Muscle layer of duodenum (tissue), 2 donors: ENCODE measurements around the gene TTLL6.
A peak's percentile ranks its signal among the peaks of the same experiment; 100 is the strongest.
"Not testable (repeated sequence)": the region's sequence is repeated elsewhere in the genome, so short reads cannot be mapped to it uniquely, and the experiment has no call there.

Source experiments
- H3K27ac ChIP-seq: one replicate; pipeline ENCODE4 v1.7.0; 2013; ENCODE audit warnings: mild to moderate bottlenecking, low read length
- H3K27me3 ChIP-seq: one replicate; pipeline ENCODE4 v1.7.0; 2013; ENCODE audit warnings: low read depth, mild to moderate bottlenecking, control low read depth, low read length
- H3K36me3 ChIP-seq, 2 donors: one replicate each; pipeline ENCODE4 v1.7.0; 2013; ENCODE audit warnings: low read length in 2 of 2, control low read depth in 1 of 2, mild to moderate bottlenecking in 1 of 2; ENCODE audit not compliant: insufficient read depth in 2 of 2, control insufficient read depth in 1 of 2
- H3K4me1 ChIP-seq, 2 donors: one replicate each; pipeline ENCODE4 v1.7.0; 2013; ENCODE audit warnings: low read length in 2 of 2, mild to moderate bottlenecking in 2 of 2, control low read depth in 1 of 2, moderate library complexity in 1 of 2; ENCODE audit not compliant: insufficient read depth in 2 of 2, control insufficient read depth in 1 of 2
- H3K4me3 ChIP-seq, 2 donors: one replicate each; pipeline ENCODE4 v1.7.0; 2013; ENCODE audit warnings: low read length in 2 of 2, low read depth in 1 of 2, mild to moderate bottlenecking in 1 of 2
- H3K9me3 ChIP-seq, 2 donors: one replicate each; pipeline ENCODE4 v1.7.0; 2013; ENCODE audit warnings: low read length in 2 of 2, control low read depth in 1 of 2, mild to moderate bottlenecking in 1 of 2; ENCODE audit not compliant: control insufficient read depth in 1 of 2
- donor health status: healthy.

TTLL6 gene

GRCh38 chr17:48814504-48814903 is 2.5 kb downstream of the TTLL6 start:
- Histone ChIP-seq H3K4me3 (no peak overlapping the region), H3K9me3 (no peaks in the 10 kb centered on the region), H3K36me3 (no peaks in the 10 kb centered on the region), H3K27me3 (peaks cover 7% of the 10 kb centered on the region), H3K4me1 (peaks cover 3 to 15% of the 10 kb centered on the region in 2 donors), H3K27ac (no peak overlapping the region)

GRCh38 chr17:48812001-48812400 is 5.0 kb downstream of the TTLL6 start:
- no peaks in the 10 kb centered on the region for H3K27me3 ChIP-seq
- H3K9me3 ChIP-seq: no peaks in the 10 kb centered on the region
- H3K36me3 ChIP-seq: no peaks in the 10 kb centered on the region
- H3K4me1 ChIP-seq: peaks cover 0 to 7% of the 10 kb centered on the region in 2 donors
- no peak overlapping the region for H3K4me3 ChIP-seq
- H3K27ac ChIP-seq: no peak overlapping the region

GRCh38 chr17:48809182-48809581 is 7.8 kb downstream of the TTLL6 start:
- Histone ChIP-seq H3K9me3 (no peaks in the 10 kb centered on the region), H3K27ac (peak overlapping the region; percentile 62), H3K4me1 (peaks cover 5% of the 10 kb centered on the region in 2 donors), H3K4me3 (no peak overlapping the region), H3K27me3 (no peaks in the 10 kb centered on the region), H3K36me3 (no peaks in the 10 kb centered on the region)

GRCh38 chr17:48804936-48805411 is 12.1 kb downstream of the TTLL6 start:
- Histone ChIP-seq H3K9me3 (no peaks in the 10 kb centered on the region), H3K4me1 (peaks cover 11 to 15% of the 10 kb centered on the region in 2 donors), H3K36me3 (no peaks in the 10 kb centered on the region), H3K27ac (no peak overlapping the region), H3K4me3 (peak overlapping the region in 1 of 2 donors; percentile 11), H3K27me3 (no peaks in the 10 kb centered on the region)

GRCh38 chr17:48800626-48801217 is 16.3 kb downstream of the TTLL6 start:
- no peaks in the 10 kb centered on the region for H3K27me3 ChIP-seq
- no peaks in the 10 kb centered on the region for H3K9me3 ChIP-seq
- H3K36me3 ChIP-seq: no peaks in the 10 kb centered on the region
- peak overlapping the region; percentile 33 for H3K27ac ChIP-seq
- no peak overlapping the region for H3K4me3 ChIP-seq
- peaks cover 16 to 20% of the 10 kb centered on the region in 2 donors for H3K4me1 ChIP-seq

GRCh38 chr17:48799069-48799723 is 17.8 kb downstream of the TTLL6 start:
- Histone ChIP-seq H3K4me3 (no peak overlapping the region), H3K36me3 (no peaks in the 10 kb centered on the region), H3K27me3 (no peaks in the 10 kb centered on the region), H3K9me3 (no peaks in the 10 kb centered on the region), H3K4me1 (peaks cover 11 to 14% of the 10 kb centered on the region in 2 donors), H3K27ac (peak overlapping the region; percentile 40)

- H3K27me3 ChIP-seq, H3K36me3 ChIP-seq: not testable (repeated sequence)
Measured at GRCh38 chr17:48796163-48796522, 20.9 kb downstream of the TTLL6 start.

GRCh38 chr17:48795444-48796162 is 21.4 kb downstream of the TTLL6 start:
- no peak overlapping the region for H3K4me3 ChIP-seq
- peaks cover 7 to 10% of the 10 kb centered on the region in 2 donors for H3K4me1 ChIP-seq
- H3K36me3 ChIP-seq: no peaks in the 10 kb centered on the region
- H3K27me3 ChIP-seq: no peaks in the 10 kb centered on the region
- peak overlapping the region; percentile 14 for H3K27ac ChIP-seq
- H3K9me3 ChIP-seq: no peaks in the 10 kb centered on the region

More at GRCh38 chr17:48796163-48796522, 20.9 kb downstream of the TTLL6 start:
- not testable (repeated sequence) for H3K27ac ChIP-seq, H3K9me3 ChIP-seq, H3K4me3 ChIP-seq
- peaks cover 11 to 14% of the 10 kb centered on the region in 2 donors for H3K4me1 ChIP-seq

GRCh38 chr17:48792033-48792798 is 24.8 kb downstream of the TTLL6 start:
- peaks cover 0 to 4% of the 10 kb centered on the region in 2 donors for H3K4me1 ChIP-seq
- no peak overlapping the region for H3K27ac ChIP-seq
- no peak overlapping the region for H3K4me3 ChIP-seq
- no peaks in the 10 kb centered on the region for H3K27me3 ChIP-seq
- no peaks in the 10 kb centered on the region for H3K36me3 ChIP-seq
- no peaks in the 10 kb centered on the region for H3K9me3 ChIP-seq

- H3K36me3 ChIP-seq: no peaks in the 10 kb centered on the region
- H3K27me3 ChIP-seq: no peaks in the 10 kb centered on the region
- H3K9me3 ChIP-seq: no peaks in the 10 kb centered on the region
- no peak overlapping the region for H3K4me3 ChIP-seq
- H3K4me1 ChIP-seq: peaks cover 0 to 4% of the 10 kb centered on the region in 2 donors
- H3K27ac ChIP-seq: no peak overlapping the region
Measured at GRCh38 chr17:48791128-48792032, 25.6 kb downstream of the TTLL6 start.
